ENCODE data around the gene TMEM131. TPM values are rescaled to one million over a fixed set of nuclear protein-coding genes. Genes with fewer than 3 reads are reported as not detected.
"Not testable (repeated sequence)": the region's sequence is repeated elsewhere in the genome, so short reads cannot be mapped to it uniquely, and the experiment has no call there.

The TMEM131 gene, protein sequence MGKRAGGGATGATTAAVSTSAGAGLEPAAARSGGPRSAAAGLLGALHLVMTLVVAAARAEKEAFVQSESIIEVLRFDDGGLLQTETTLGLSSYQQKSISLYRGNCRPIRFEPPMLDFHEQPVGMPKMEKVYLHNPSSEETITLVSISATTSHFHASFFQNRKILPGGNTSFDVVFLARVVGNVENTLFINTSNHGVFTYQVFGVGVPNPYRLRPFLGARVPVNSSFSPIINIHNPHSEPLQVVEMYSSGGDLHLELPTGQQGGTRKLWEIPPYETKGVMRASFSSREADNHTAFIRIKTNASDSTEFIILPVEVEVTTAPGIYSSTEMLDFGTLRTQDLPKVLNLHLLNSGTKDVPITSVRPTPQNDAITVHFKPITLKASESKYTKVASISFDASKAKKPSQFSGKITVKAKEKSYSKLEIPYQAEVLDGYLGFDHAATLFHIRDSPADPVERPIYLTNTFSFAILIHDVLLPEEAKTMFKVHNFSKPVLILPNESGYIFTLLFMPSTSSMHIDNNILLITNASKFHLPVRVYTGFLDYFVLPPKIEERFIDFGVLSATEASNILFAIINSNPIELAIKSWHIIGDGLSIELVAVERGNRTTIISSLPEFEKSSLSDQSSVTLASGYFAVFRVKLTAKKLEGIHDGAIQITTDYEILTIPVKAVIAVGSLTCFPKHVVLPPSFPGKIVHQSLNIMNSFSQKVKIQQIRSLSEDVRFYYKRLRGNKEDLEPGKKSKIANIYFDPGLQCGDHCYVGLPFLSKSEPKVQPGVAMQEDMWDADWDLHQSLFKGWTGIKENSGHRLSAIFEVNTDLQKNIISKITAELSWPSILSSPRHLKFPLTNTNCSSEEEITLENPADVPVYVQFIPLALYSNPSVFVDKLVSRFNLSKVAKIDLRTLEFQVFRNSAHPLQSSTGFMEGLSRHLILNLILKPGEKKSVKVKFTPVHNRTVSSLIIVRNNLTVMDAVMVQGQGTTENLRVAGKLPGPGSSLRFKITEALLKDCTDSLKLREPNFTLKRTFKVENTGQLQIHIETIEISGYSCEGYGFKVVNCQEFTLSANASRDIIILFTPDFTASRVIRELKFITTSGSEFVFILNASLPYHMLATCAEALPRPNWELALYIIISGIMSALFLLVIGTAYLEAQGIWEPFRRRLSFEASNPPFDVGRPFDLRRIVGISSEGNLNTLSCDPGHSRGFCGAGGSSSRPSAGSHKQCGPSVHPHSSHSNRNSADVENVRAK (N-terminal part only)
- total RNA-seq, result 14.7 TPM

DNA sequence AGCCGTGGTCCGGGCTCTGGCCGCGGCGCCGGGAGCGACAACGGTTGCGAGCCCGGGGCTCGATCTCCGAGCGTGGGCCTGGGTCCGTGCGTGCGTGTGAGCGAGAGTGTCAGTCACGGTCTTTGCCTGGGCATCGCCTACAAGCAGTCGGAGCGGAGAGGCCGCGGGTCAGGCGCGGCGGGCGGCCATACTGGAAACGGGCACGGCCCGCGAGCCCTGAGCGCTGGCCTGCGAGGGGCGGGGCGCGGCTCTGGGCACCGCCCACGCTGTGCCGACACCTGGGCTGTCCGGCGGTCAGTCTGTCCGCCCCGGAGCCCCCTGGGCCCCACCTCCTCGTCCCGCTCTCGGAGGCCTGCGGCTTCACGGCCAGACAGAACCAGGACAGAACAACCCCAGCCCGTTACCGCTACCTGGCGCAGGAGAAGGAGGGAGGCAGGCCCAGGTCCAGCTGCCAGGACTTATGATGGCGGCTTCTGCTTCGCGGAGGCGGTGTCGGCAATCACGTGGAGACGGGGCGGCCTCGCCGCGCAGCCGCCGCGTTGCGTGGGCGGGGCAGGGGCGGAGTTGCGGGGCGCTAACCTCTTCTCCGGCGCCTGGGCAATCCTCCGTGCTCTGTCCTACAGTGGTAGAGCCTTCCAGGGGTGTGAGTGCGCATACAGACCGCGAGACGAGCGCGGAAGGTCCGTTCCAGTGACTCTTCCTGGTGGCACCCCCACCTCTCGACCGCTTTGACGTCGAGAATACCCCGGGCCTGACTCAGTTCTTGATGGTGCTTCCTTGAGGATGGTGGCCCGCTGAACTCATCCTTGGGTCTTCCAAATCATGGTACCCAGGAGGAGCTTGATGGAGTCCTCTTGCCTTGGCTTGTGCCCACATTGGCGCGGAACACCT, at the start of gene TMEM131:
TSS of gene TMEM131 (minus strand) at position 215 of the 891 bp plus-strand sequence. CDS start 286 bp downstream, outside the sequence.
- DNase-seq (ENCODE audit: low spot score), result peak; percentile 97
- ATAC-seq, result peak; percentile 91

DNA sequence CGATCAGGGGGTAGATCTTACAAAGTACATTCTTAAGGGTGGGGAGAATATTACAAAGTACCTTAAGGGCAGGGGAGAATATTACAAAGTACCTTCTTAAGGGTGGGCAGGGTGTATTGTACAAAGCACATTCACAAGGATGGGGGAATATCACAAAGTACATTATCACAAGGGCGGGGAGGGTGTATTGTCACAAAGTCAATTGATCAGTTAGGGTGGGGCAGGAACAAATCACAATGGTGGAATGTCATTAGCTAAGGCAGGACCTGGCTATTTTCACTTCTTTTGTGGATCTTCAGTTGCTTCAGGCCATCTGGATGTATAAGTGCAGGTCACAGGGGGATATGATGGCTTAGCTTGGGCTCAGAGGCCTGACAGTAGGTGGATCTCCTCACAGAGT, 49.0 kb upstream of the TMEM131 start:
- DNase-seq (ENCODE audit: low spot score); ATAC-seq: not testable (repeated sequence)

DNA sequence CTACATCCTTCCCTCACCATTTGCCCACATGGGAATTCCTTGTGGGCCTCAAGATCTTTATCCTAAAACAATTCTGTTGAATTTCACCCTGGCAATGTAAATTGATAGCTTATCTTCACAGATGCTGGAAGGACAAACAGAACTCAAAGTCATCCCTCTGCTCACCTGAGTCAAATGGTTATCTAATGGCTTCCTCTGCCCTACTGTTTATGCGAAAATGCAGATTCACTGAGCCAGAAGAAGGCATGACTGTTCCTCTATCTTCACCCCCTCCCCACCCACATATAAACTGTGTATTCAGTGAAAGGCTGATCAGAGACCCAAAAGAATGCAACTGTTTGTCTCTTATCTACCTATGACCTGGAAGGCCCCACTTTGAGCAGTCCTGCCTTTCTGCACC, 47.4 kb upstream of the TMEM131 start:
- DNase-seq (ENCODE audit: low spot score) (no peak), ATAC-seq (no peak)

DNA sequence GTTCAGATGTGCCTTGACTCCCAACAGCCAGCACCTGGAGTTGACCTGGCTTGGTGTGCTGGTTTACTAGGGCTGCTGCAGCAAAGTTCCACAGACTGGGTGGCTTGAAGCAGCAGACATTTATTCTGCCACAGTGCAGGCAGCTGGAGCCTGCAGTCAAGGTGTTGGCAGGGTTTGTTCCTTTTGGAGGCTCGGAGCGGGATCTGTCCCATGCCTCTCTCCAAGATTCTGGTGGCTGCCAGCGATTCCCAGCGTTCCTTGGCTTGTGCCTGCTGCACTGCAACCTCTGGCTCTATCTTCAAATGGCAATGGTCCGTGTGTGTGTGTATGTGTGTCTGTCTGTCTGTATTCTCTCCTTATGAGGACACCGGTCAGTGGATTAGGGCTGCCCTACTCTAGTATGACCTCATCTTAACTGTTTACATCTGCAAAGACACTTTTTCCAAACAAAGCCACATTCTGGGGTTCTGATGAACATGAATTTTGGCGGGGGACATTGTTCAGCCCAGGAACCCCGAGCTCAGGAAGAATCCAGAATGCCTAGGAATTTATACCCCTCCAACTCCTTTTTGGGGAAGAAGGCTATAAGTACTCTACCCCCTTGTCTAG, 44.7 kb upstream of the TMEM131 start:
- ATAC-seq (no peak), DNase-seq (ENCODE audit: low spot score) (peak; percentile 27)

DNA sequence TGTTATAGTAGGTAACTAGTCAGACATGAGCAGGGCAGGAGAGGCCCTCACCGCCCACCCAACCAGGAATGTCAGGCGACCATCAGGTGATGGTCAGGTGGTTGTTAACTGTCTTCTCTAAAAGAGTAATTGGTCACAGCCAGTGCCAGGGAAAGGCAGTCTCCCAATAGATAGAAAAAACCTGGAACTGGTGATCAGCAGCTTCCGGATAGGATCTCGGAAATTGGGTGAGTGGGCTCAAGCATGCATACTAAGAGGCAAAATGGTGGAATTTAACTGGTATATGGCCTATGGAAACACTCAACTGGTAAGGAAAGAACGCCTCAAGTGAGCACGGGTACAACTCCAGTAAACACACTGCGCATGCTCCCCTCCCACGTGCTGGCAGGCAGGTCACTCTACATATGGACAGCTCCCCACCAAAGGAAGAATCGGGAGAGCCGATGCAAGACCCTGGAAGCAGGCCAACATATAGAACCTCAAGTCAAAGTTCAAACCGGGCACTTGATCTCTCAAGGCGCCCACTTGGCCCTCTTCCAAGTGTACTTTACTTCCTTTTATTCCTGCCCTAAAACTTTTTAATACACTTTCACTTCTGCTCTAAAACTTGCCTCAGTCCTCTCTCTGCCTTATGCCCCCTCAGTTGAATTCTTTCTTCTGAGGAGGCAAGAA, 43.5 kb upstream of the TMEM131 start:
- no peak for DNase-seq (ENCODE audit: low spot score)
- ATAC-seq, result no peak

DNA sequence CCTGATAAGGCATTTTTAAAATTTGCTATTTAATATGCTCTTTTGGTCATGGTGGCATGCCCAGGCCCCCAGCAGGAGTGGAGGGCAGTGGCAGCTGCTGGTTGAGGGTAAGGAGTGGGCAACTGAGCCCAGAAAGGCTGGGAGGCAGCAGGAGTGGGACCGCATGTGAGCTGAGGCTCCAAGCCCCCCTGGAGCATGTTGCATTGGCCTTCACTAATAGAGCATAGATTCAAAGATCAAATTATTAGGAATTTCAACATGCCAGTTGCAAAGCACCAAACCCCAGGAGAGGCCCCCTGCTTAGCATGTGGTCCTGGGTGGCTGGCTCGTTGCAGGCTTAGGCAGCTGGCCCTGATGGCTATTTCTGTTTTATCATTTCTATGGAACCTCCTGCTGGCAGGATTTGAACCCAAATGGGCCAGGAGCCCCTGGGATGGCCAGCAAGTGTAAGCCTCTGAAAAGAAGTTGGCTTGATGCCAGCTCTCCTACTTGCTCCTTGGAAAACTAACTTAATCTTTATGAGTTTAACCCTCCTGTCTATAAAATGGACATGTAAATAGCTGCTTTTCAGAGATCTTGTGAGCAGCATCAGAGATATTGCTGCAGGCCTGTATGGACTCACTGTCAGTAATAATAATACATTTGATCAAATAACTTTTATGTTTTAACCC, 42.1 kb upstream of the TMEM131 start:
- ATAC-seq (no peak), DNase-seq (ENCODE audit: low spot score) (no peak)

DNA sequence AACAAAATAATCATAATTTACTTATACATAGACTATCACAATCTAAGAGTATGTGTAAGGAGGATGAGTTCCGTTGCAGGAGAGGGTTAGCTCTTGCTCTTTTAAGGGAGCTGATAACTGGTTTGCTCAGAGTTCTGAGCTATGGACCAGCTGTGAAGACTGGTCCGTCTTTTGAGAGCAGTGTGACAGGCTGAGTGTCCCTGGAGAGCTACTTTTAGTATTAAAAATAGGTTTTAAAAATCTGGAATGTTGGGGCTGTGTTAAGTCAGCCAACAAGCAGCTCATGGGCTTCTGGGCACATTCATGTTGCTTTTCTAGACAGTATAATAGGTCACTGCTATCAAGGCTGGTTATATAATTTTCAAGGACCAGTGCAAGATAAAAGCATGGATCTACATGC, 41.5 kb upstream of the TMEM131 start:
- DNase-seq (ENCODE audit: low spot score), result no peak

DNA sequence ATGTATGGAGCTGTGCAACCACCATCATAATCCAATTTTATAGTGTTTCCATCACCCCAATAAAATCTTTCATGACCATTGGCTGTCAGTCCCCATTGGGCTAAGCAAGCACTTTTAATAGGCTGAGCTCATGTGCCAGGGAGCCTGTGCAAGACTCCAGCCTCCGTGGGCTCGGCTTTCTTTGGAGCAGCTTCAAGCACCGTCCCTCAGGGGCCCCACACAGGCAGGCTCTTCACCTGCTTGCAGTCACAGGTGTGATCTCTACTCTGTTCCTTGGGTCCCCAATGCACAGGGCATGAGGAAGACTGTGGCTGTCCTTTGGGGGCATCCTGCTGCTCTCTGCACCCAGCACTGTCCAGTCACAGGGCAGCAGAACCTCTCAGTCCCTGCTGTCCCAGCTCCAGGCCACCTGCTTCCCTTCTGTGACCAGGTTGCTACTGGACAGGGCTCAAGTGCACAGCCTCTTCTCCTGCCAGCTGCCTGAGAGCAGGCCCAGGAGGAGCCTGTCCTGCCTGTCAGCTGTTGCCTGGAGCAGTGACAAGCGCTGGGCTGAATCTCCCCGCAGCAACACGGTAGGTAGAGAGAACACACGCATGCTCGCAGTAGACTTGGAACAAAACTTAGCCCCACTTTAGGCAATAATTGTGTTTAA, 40.7 kb upstream of the TMEM131 start:
- DNase-seq (ENCODE audit: low spot score) (peak; percentile 30), ATAC-seq (no peak)

More for the DNA sequence above, 41.5 kb upstream of the TMEM131 start:
- no peak for ATAC-seq

DNA sequence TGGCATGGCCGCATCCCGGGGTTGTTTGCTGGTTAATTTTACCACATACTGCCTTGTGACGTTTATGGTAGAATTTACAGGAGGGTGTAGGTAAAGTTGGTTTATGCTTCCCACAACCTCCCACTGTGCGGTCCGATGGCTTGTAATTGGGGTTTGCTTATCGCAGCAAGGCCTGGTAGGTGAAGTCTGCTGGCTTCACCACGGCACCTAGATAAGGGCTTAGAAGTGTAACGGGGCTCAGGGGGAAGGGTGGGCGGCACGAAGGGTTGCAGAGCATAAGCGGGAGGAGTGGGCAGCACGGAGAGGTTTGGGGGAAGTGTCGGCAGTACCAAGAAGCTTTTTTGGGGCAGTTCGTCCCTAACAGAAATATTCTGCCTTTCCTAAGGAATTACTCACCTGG, 39.0 kb upstream of the TMEM131 start:
- DNase-seq (ENCODE audit: low spot score) (peak; percentile 21), ATAC-seq (no peak)

DNA sequence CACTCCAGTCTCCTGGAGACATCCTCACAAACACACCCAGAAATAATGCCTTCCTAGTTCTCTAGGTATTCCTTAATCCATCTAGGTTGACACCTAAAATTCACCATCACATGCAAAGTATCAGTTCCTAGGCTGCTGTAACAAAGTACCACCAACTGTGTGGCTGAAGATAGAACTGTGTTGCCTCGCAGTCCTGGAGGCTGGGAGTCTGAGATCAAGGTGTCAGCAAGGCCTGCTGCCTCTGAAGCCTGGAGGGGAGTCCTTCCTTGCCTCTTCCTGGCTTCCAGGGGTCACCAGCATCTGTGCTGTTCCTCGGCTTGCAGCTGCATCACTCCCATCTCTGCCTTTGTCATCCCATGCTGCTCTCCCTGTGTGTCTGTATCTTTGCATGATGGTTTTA, 36.3 kb upstream of the TMEM131 start:
- DNase-seq (ENCODE audit: low spot score) (peak; percentile 15), ATAC-seq (no peak)

DNA sequence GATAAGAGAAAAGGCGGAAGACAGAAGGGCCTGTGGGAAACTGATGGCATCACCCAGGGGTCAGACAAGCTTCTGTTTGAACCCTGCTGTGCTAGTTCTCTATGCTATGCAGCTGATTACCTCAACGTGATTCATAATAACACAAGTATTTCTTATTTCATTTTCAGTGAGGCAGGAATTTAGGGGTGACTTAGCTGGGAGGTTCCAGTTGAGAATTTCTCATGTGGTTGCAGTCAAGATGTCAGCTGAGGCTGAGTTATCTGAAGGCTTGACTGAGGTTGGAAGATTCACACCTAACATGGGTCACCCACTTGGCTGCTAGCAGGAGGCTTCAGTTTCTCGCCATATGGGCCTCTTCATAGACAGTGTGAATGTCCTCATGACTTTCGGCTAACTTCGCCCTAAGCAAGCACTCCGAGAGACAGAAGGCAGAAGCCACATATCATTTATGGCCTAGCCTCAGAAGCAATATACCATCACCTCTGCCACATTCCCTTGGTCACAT, 34.0 kb upstream of the TMEM131 start:
- DNase-seq (ENCODE audit: low spot score) (peak; percentile 8), ATAC-seq (no peak)

DNA sequence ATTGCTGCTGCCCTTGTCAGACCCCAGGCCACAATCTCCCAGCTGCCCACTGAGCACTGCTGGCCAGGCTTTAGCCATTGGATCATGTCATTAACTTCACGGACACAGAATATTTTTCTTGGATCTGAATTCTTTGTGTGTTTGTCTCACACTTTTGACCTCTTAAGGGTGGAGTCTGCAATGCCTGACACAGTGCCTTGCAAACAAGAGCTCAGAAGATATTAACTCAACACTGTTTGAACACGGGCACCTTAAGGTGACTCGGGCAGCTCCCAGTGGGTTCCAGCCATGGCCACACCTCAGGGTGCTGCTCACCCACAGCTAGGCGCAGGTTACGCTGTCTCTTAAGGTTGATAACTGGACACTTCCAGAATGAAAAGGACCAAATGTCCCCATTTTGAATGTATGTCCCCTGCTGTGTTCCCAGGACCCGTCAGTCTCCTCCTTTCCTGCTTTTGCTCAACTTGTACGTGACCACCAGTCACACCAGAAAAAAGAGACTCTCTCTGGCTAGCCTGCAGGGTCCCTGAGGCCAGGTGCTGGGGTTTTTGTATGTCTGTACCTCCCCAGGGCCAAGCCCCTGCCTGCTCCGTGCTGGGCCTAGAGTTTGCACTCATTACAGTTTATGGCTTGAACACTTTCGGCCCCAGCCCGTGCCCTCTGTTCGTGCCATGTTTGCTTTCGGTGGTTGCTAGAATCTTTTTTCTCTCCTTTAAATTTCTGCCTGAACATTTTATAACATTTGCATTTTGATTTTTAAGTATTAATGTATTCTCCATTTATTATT, 33.4 kb upstream of the TMEM131 start:
- DNase-seq (ENCODE audit: low spot score) (peak; percentile 23), ATAC-seq (no peak)

DNA sequence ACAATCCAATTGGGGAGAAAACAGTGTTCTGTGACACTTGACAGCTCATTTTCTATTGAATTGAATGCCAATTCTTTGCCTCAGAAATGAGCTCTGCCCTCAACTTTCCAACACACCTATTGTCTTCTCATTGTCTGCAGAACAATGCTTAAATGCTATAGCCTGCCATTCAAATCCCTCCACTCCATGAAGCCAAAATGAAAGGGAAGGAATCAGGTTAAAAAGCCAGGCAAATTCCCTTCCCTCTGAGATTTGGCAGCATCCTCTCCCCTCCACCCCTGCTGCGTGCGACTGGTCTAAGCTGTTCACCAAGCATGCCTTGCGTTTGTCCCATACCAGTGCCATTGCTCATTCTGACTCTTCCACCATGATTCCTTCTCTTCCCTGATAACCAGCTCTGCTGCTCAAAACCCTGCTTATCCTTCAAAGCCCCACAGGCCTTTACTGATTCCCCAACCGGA, 32.4 kb upstream of the TMEM131 start:
- DNase-seq (ENCODE audit: low spot score), result peak; percentile 15
- ATAC-seq, result no peak

DNA sequence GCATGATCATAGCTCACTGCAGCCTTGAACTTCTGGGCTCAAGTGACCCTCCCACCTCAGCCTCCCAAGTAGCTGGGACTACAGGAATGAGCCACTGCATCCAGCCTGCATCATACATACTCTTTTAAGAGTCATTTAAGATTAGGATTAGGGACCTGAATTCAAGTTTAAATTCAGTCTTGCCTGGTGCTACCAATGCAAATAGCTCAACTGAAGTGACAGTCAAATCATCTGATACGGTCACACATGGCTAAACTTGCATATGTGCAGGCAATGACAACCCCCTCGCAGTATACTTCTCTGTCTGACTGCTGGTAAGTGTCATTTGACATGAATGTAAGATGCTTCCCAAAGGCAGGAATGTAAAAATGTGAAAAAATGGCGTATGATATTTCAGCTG, 31.8 kb upstream of the TMEM131 start:
- peak; percentile 5 for DNase-seq (ENCODE audit: low spot score)
- ATAC-seq, result no peak

DNA sequence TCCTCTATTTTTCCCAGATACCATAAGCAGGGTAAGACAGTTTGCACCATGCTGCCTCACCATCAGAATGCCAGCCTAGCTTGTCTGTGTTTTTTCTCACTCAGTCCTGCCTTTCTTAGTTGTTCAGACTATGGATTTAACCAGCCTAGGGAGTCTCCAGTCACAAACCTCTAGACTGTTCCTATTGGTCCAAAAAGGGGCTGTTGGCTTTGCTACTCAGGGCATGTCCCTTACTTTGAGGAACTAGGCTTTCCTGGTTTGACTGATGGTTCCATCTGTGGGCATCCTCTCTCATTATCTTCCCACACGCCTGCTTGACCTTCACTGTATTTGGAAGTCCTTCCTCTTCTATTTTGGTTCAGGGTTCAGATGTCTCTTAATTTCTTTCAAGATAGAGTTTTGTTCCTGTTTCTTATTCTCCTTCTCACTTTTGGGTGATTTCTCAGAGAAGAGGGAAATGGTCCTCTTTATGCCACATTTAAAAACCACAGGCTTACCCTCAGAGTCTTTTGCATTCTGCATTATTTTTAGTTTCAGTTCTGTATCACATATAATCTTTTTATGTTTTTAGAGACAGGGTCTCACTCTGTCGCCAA, 31.3 kb upstream of the TMEM131 start:
- ATAC-seq, result no peak
- peak; percentile 2 for DNase-seq (ENCODE audit: low spot score)

DNA sequence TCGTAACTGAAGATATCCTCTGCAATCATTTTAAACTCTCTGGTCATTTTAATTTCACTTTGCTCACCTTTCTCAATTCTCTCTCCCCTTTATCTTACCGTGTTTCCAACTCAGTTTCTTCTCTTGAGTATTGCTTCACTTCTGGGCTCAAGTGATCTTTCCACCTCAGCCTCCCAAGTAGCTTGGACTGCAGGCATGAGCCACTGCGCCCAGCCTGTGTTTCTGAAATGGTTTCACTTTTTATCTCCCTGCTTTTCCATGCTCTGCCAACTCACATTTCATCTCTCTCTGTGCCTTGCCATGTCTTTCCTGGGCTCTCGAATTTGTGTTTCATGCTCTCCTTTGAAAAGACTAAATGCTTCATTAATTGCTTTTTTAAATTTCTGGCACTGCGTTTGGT, 30.5 kb upstream of the TMEM131 start:
- peak; percentile 47 for ATAC-seq

More for the DNA sequence above, 30.5 kb upstream of the TMEM131 start:
- DNase-seq (ENCODE audit: low spot score), result no peak
